ENCODE measurements around the gene SH2D6. TPM values are rescaled to one million over a fixed set of nuclear protein-coding genes. Genes with fewer than 3 reads are reported as not detected.
"Not testable (repeated sequence)": the region's sequence is repeated elsewhere in the genome, so short reads cannot be mapped to it uniquely, and the experiment has no call there.

SH2D6 gene
- total RNA-seq, 1 donor from 2014 or later = not detected

- TF ChIP-seq CTCF (IDR thresholded peaks at IDR 0.05; ENCODE audit: insufficient read depth, low read length, poor library complexity, severe bottlenecking) = no peak
- H3K36me3 ChIP-seq (ENCODE audit: control insufficient read depth, insufficient read depth, low read length) = no peaks in the 10 kb centered on the region
Measured at GRCh38 chr2:85377083-85377482, 41.4 kb upstream of the SH2D6 start.

GRCh38 chr2:85378257-85378656 is 40.3 kb upstream of the SH2D6 start:
- no peak for DNase-seq (ENCODE audit: low read depth)
- Histone ChIP-seq H3K4me3 (ENCODE audit: low read depth, low read length) (no peak overlapping the region), H3K36me3 (ENCODE audit: control insufficient read depth, insufficient read depth, low read length) (no peaks in the 10 kb centered on the region), H3K27me3 (ENCODE audit: control insufficient read depth, insufficient read depth, low read length) (no peaks in the 10 kb centered on the region)
- TF ChIP-seq CTCF (IDR thresholded peaks at IDR 0.05; ENCODE audit: insufficient read depth, low read length, poor library complexity, severe bottlenecking) = no peak

More at GRCh38 chr2:85377083-85377482, 41.4 kb upstream of the SH2D6 start:
- Histone ChIP-seq H3K4me3 (ENCODE audit: low read depth, low read length) (no peak overlapping the region), H3K27me3 (ENCODE audit: control insufficient read depth, insufficient read depth, low read length) (no peaks in the 10 kb centered on the region)
- no peak for DNase-seq (ENCODE audit: low read depth)

- Histone ChIP-seq H3K27me3 (ENCODE audit: control insufficient read depth, insufficient read depth, low read length) (no peaks in the 10 kb centered on the region), H3K4me3 (ENCODE audit: low read depth, low read length) (no peak overlapping the region), H3K36me3 (ENCODE audit: control insufficient read depth, insufficient read depth, low read length) (no peaks in the 10 kb centered on the region)
- no peak for DNase-seq (ENCODE audit: low read depth)
- TF ChIP-seq CTCF (IDR thresholded peaks at IDR 0.05; ENCODE audit: insufficient read depth, low read length, poor library complexity, severe bottlenecking) = no peak
Measured at GRCh38 chr2:85380048-85380447, 38.5 kb upstream of the SH2D6 start.

GRCh38 chr2:85383151-85383550 is 35.4 kb upstream of the SH2D6 start:
- not testable (repeated sequence) for H3K27me3 ChIP-seq (ENCODE audit: control insufficient read depth, insufficient read depth, low read length); H3K4me3 ChIP-seq (ENCODE audit: low read depth, low read length); DNase-seq (ENCODE audit: low read depth); H3K36me3 ChIP-seq (ENCODE audit: control insufficient read depth, insufficient read depth, low read length)

GRCh38 chr2:85383850-85384249 is 34.7 kb upstream of the SH2D6 start:
- Histone ChIP-seq H3K4me3 (ENCODE audit: low read depth, low read length) (no peak overlapping the region), H3K27me3 (ENCODE audit: control insufficient read depth, insufficient read depth, low read length) (no peaks in the 10 kb centered on the region), H3K36me3 (ENCODE audit: control insufficient read depth, insufficient read depth, low read length) (no peaks in the 10 kb centered on the region)
- TF ChIP-seq CTCF (IDR thresholded peaks at IDR 0.05; ENCODE audit: insufficient read depth, low read length, poor library complexity, severe bottlenecking) = no peak
- no peak for DNase-seq (ENCODE audit: low read depth)

- Histone ChIP-seq H3K4me3 (ENCODE audit: low read depth, low read length) (no peak overlapping the region), H3K27me3 (ENCODE audit: control insufficient read depth, insufficient read depth, low read length) (no peaks in the 10 kb centered on the region), H3K36me3 (ENCODE audit: control insufficient read depth, insufficient read depth, low read length) (peaks cover 1% of the 10 kb centered on the region)
- no peak for TF ChIP-seq CTCF (IDR thresholded peaks at IDR 0.05; ENCODE audit: insufficient read depth, low read length, poor library complexity, severe bottlenecking)
- DNase-seq (ENCODE audit: low read depth) = no peak
Measured at GRCh38 chr2:85385746-85386145, 32.8 kb upstream of the SH2D6 start.

Measured in kidney epithelial cell (primary cell).